Transverse colon (tissue), 4 donors: ENCODE measurements around the gene OAF.
A peak's percentile ranks its signal among the peaks of the same experiment; 100 is the strongest.

Experiments
- EP300 ChIP-seq: sonication (generic); formaldehyde crosslinking; IDR thresholded peaks from one replicate; pipeline ENCODE4 v1.6.1; 2017; ENCODE audit warnings: antibody characterized with exemption, low read depth
- POLR2A ChIP-seq: fragments of 450-650 bp; IDR thresholded peaks from one replicate; pipeline ENCODE4 v1.6.1; 2016; ENCODE audit warnings: antibody characterized with exemption, mild to moderate bottlenecking, moderate library complexity
- POLR2AphosphoS5 ChIP-seq, 3 donors: sonication (generic); formaldehyde crosslinking; IDR thresholded peaks; one replicate each; pipeline ENCODE4 v1.6.1; 2016; ENCODE audit warnings: antibody characterized with exemption in 3 of 3
- TF ChIP-seq, protein P1 (sequence below), 5 experiments: fragments of 200-600 bp in 3 of 5; fragments of 450-650 bp in 2 of 5; sonication (generic) in 3 of 5; IDR thresholded peaks; 1 replicate in 2 of 5; 2 replicates in 3 of 5; pipeline ENCODE4 v1.5.1; 2016 to 2017; ENCODE audit warnings: antibody characterized with exemption in 5 of 5, inconsistent platforms in 3 of 5, mild to moderate bottlenecking in 2 of 5, moderate library complexity in 1 of 5

DNA sequence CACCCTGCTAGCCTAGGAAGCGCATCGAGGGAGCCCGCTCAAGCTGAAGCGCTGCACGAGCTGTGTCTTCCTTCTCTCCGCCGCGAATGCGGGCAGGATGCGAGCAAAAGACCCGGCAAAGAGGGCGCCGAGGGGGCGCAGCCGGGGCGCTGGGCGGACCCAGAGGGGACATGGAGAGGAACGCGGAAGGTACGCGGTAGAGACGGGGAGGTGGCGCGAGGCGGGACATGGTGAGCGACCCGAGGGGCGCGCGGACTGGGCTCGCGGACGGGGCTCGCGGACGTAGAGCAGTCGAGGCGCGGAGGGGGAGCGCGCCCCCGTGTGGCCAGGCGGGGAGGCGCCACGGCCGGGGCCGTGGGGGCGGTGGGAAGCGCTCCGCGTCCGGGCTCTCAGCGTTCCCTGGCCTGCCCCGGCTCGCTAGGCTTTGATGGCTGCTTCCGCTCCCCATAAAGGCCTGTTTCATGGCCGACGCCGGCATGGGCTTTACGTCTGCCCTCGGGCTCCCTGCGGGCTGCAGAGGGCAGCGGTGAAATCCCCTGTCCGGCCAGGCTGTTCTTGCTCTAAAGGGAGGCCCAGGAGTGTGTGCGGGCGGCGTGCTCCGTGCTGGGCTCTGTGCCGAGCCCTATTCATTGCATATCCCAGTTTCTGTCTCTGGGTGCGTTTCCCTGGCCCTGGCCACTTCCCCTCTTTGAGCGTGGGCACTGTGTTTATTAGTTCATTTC, 41.7 kb upstream of the OAF start:
- TF ChIP-seq, protein P1, sequence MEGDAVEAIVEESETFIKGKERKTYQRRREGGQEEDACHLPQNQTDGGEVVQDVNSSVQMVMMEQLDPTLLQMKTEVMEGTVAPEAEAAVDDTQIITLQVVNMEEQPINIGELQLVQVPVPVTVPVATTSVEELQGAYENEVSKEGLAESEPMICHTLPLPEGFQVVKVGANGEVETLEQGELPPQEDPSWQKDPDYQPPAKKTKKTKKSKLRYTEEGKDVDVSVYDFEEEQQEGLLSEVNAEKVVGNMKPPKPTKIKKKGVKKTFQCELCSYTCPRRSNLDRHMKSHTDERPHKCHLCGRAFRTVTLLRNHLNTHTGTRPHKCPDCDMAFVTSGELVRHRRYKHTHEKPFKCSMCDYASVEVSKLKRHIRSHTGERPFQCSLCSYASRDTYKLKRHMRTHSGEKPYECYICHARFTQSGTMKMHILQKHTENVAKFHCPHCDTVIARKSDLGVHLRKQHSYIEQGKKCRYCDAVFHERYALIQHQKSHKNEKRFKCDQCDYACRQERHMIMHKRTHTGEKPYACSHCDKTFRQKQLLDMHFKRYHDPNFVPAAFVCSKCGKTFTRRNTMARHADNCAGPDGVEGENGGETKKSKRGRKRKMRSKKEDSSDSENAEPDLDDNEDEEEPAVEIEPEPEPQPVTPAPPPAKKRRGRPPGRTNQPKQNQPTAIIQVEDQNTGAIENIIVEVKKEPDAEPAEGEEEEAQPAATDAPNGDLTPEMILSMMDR (IDR thresholded peaks at IDR 0.05), result peak; percentile 51 to 99 (median 90)
- peak; percentile 16 for TF ChIP-seq POLR2A
- no peak for TF ChIP-seq EP300
- TF ChIP-seq POLR2AphosphoS5 (IDR thresholded peaks at IDR 0.05), result peak in 1 of 3 donors; percentile 17
